Sigmoid colon (tissue), 4 donors: ENCODE measurements around the gene PNLIPRP3.

Source experiments
- CTCF ChIP-seq, 4 experiments: fragments of 450-650 bp in 3 of 4; fragments of 200-600 bp in 1 of 4; IDR thresholded peaks; one replicate each; pipeline ENCODE4 v1.5.1; 2016 to 2019; ENCODE audit warnings: antibody characterized with exemption in 4 of 4, mild to moderate bottlenecking in 3 of 4, moderate library complexity in 2 of 4
- EP300 ChIP-seq, 4 donors: sonication (generic); formaldehyde crosslinking; IDR thresholded peaks; one replicate each; pipeline ENCODE4 v1.6.1; 2017; ENCODE audit warnings: antibody characterized with exemption in 4 of 4

GRCh38 chr10:116510565-116510964 is 82.9 kb downstream of the PNLIPRP3 start:
- TF ChIP-seq EP300 (IDR thresholded peaks at IDR 0.05) (no peak), CTCF (IDR thresholded peaks at IDR 0.05) (no peak)
